IMR-90 (cell line): ENCODE results near the gene C5. TPM values are rescaled to one million over a fixed set of nuclear protein-coding genes. Genes with fewer than 3 reads are reported as not detected.

Source experiments
- ATAC-seq: fragments of 200-7000 bp; cut with Tn5 transposase; 2 replicates; pipeline ENCODE4 v1.9.1; 2020; ENCODE audit warnings: low read depth, mild to moderate bottlenecking, moderate library complexity
- BruUV-seq: library from RNA; stranded (reverse); fragments of 400-500 nt; replicated peaks from 2 replicates; lab custom pipeline; 2021; lab: Mats Ljungman, UMichigan
- CTCF ChIA-PET: fragments of 300-600 bp; formaldehyde crosslinking; extraction: SDS; loops from one replicate; lab custom pipeline; 2021; ENCODE audit warnings: antibody characterized with exemption; lab: Yijun Ruan, JAX
- POLR2A ChIA-PET: fragments of 300-600 bp; sonication (Branson Sonifier 250); formaldehyde crosslinking; loops from one replicate; lab custom pipeline; 2022; ENCODE audit warnings: antibody characterized with exemption; ENCODE audit not compliant: unreplicated experiment; lab: Charles Lee
- DNase-seq: peaks from one replicate; pipeline ENCODE4 v3.0.0; 2013
- H2AFZ ChIP-seq: replicated peaks from 2 replicates; pipeline ENCODE3; 2013; ENCODE audit warnings: low read length, mild to moderate bottlenecking; ENCODE audit not compliant: poor library complexity
- H2AK5ac ChIP-seq: 2 replicates; pipeline ENCODE4 v1.6.1; 2013; ENCODE audit warnings: low read depth, low read length, inconsistent platforms
- H2AK9ac ChIP-seq: replicated peaks from 2 replicates; pipeline ENCODE3; 2013; ENCODE audit warnings: mild to moderate bottlenecking, low read depth, low read length, moderate library complexity; ENCODE audit not compliant: poor library complexity
- H2BK120ac ChIP-seq: 2 replicates; pipeline ENCODE4 v1.6.1; 2013; ENCODE audit warnings: low read depth, low read length, inconsistent platforms
- H2BK15ac ChIP-seq: 3 replicates; pipeline ENCODE4 v1.6.1; 2013; ENCODE audit warnings: low read depth, low read length, inconsistent platforms
- H2BK20ac ChIP-seq: 2 replicates; pipeline ENCODE4 v1.6.1; 2013; ENCODE audit warnings: low read depth, mild to moderate bottlenecking, inconsistent platforms, low read length, moderate library complexity
- H2BK5ac ChIP-seq: 2 replicates; pipeline ENCODE4 v1.6.1; 2013; ENCODE audit warnings: mild to moderate bottlenecking, low read depth, low read length, inconsistent platforms; ENCODE audit not compliant: poor library complexity, severe bottlenecking
- H3K14ac ChIP-seq: replicated peaks from 2 replicates; pipeline ENCODE4 v1.6.1; 2013; ENCODE audit warnings: low read depth, low read length, inconsistent platforms
- H3K18ac ChIP-seq: 2 replicates; pipeline ENCODE4 v1.6.1; 2013; ENCODE audit warnings: low read depth, low read length, control low read depth
- H3K23ac ChIP-seq: 2 replicates; pipeline ENCODE4 v1.6.1; 2013; ENCODE audit warnings: low read depth, low read length, inconsistent platforms
- H3K27ac ChIP-seq: 2 replicates; pipeline ENCODE4 v1.5.1; 2013; ENCODE audit warnings: mild to moderate bottlenecking, control low read depth, low read length; ENCODE audit not compliant: insufficient read depth
- H3K27me3 ChIP-seq: 2 replicates; pipeline ENCODE4 v1.6.1; 2013; ENCODE audit warnings: low read length; ENCODE audit not compliant: control insufficient read depth, insufficient read depth
- H3K36me3 ChIP-seq: 2 replicates; pipeline ENCODE4 v1.6.1; 2013; ENCODE audit warnings: low read length, mixed read lengths; ENCODE audit not compliant: control insufficient read depth, insufficient read depth
- H3K4ac ChIP-seq: 2 replicates; pipeline ENCODE4 v1.6.1; 2013; ENCODE audit warnings: low read depth, low read length, inconsistent platforms
- H3K4me1 ChIP-seq: 2 replicates; pipeline ENCODE4 v1.6.1; 2013; ENCODE audit warnings: low read length, mixed read lengths; ENCODE audit not compliant: control insufficient read depth, insufficient read depth
- H3K4me2 ChIP-seq: 2 replicates; pipeline ENCODE4 v1.6.1; 2013; ENCODE audit warnings: low read depth, mild to moderate bottlenecking, control low read depth, low read length, moderate library complexity
- H3K4me3 ChIP-seq: 2 replicates; pipeline ENCODE4 v1.5.1; 2013; ENCODE audit warnings: low read depth, mild to moderate bottlenecking, control low read depth, low read length, moderate library complexity; ENCODE audit not compliant: insufficient read depth
- H3K56ac ChIP-seq: 2 replicates; pipeline ENCODE4 v1.6.1; 2013; ENCODE audit warnings: low read length, inconsistent platforms; ENCODE audit not compliant: insufficient read depth; ENCODE audit errors: extremely low read depth
- H3K79me1 ChIP-seq, 2 experiments: 2 replicates each; pipeline ENCODE4 v1.6.1; 2013; ENCODE audit warnings: low read length in 2 of 2, inconsistent platforms in 1 of 2, low read depth in 1 of 2
- H3K9ac ChIP-seq: 2 replicates; pipeline ENCODE4 v1.6.1; 2013; ENCODE audit warnings: low read depth, low read length, control low read depth
- H3K9me1 ChIP-seq: 2 replicates; pipeline ENCODE4 v1.6.1; 2013; ENCODE audit warnings: low read length, inconsistent platforms; ENCODE audit not compliant: insufficient read depth
- H3K9me3 ChIP-seq: 2 replicates; pipeline ENCODE4 v1.6.1; 2013; ENCODE audit warnings: low read length; ENCODE audit not compliant: control insufficient read depth, insufficient read depth
- H4K20me1 ChIP-seq: 2 replicates; pipeline ENCODE4 v1.6.1; 2013; ENCODE audit warnings: low read length, inconsistent platforms; ENCODE audit not compliant: insufficient read depth
- H4K5ac ChIP-seq: 2 replicates; pipeline ENCODE4 v1.6.1; 2013; ENCODE audit warnings: mild to moderate bottlenecking, low read depth, low read length, control low read depth
- H4K8ac ChIP-seq, 2 experiments: 2 replicates each; pipeline ENCODE4 v1.6.1; 2013; ENCODE audit warnings: low read depth in 2 of 2, low read length in 2 of 2, control low read depth in 1 of 2, inconsistent platforms in 1 of 2
- H4K91ac ChIP-seq: 2 replicates; pipeline ENCODE4 v1.6.1; 2013; ENCODE audit warnings: low read depth, low read length, inconsistent platforms; ENCODE audit not compliant: insufficient read depth
- BHLHE40 ChIP-seq: fragments of 150-350 bp; IDR thresholded peaks from 2 replicates; pipeline ENCODE4 v1.6.1; 2016; ENCODE audit warnings: mild to moderate bottlenecking, low read depth, low read length
- CEBPB ChIP-seq: IDR thresholded peaks from 2 replicates; pipeline ENCODE4 v1.6.1; 2012; ENCODE audit warnings: low read depth, low read length, improper control_type of control experiment
- CHD1 ChIP-seq: IDR thresholded peaks from 2 replicates; pipeline ENCODE4 v1.6.1; 2012; ENCODE audit warnings: low read depth, low read length, improper control_type of control experiment
- ELK1 ChIP-seq: fragments of 150-350 bp; IDR thresholded peaks from 2 replicates; pipeline ENCODE4 v1.6.1; 2016; ENCODE audit warnings: low read depth, mild to moderate bottlenecking, low read length, moderate library complexity, borderline replicate concordance
- MAFK ChIP-seq: IDR thresholded peaks from 2 replicates; pipeline ENCODE4 v1.6.1; 2012; ENCODE audit warnings: low read depth, low read length, improper control_type of control experiment
- MAZ ChIP-seq: IDR thresholded peaks from 2 replicates; pipeline ENCODE4 v1.6.1; 2012; ENCODE audit warnings: low read depth, mild to moderate bottlenecking, low read length, improper control_type of control experiment, moderate library complexity, borderline replicate concordance
- POLR2A ChIP-seq: IDR thresholded peaks from 2 replicates; pipeline ENCODE4 v1.6.1; 2012; ENCODE audit warnings: mild to moderate bottlenecking, low read depth, low read length
- RCOR1 ChIP-seq: IDR thresholded peaks from 2 replicates; pipeline ENCODE4 v1.6.1; 2012; ENCODE audit warnings: mild to moderate bottlenecking, low read length, improper control_type of control experiment; ENCODE audit not compliant: insufficient replicate concordance
- RFX5 ChIP-seq: IDR thresholded peaks from 2 replicates; pipeline ENCODE4 v1.8.0; 2012; ENCODE audit warnings: low read depth, mild to moderate bottlenecking, low read length, moderate library complexity
- USF2 ChIP-seq: fragments of 150-350 bp; IDR thresholded peaks from 2 replicates; pipeline ENCODE4 v1.6.1; 2017; ENCODE audit warnings: mild to moderate bottlenecking, antibody characterized with exemption, low read length, low read depth
- WGBS, 2 experiments: methylation state at CpG; one replicate each; pipeline versions ENCODE4 v1.1.5 to v1.1.7; 2013; ENCODE audit warnings: missing lambda C conversion rate in 2 of 2; ENCODE audit not compliant: insufficient read length in 1 of 2; ENCODE audit errors: extremely low coverage in 2 of 2; 5-methylcytosine and 5-hydroxymethylcytosine counted together
- dilution Hi-C: fragments of 300-500 bp; cut with HindIII; formaldehyde crosslinking; loops from one replicate; pipeline ENCODE4 v1.14.3; 2018; ENCODE audit warnings: low sequenced_read_pairs; ENCODE audit not compliant: unreplicated experiment
- in situ Hi-C: fragments of 300-500 bp; cut with MboI; formaldehyde crosslinking; loops from 3 replicates; pipeline ENCODE4 v1.14.3; 2019; ENCODE audit warnings: low sequenced_read_pairs, inconsistent platforms, mixed read lengths
- intact Hi-C: fragments of 100-400 bp; cut with micrococcal nuclease; formaldehyde crosslinking; loops from 2 replicates; pipeline ENCODE4 v1.10.0; 2022
- polyA plus RNA-seq, 3 experiments: library from polyadenylated mRNA; depleted of rRNA; stranded (reverse); fragments of >200 nt; gene quantifications; 2 replicates each; pipeline ENCODE4 v1.2.3, GENCODE V29; 2012; ENCODE audit warnings: low replicate concordance in 1 of 3
- total RNA-seq: library from RNA; depleted of rRNA; stranded (reverse); fragments of >200 nt; gene quantifications from 2 replicates; pipeline ENCODE4 v1.2.3, GENCODE V29; 2012

C5 gene
- total and polyA plus RNA-seq, 2 of the 4 experiments (the other 2 are of a cell fraction) = 1.5 to 2.3 TPM

GRCh38 chr9:120917929-120918762, 131.9 kb downstream of the C5 start:
- Histone ChIP-seq H3K23ac (no peak overlapping the region), H3K4ac (0 out of 2 replicates have a peak overlapping the region, but pooled peaks have one; percentile 35), H4K5ac (no peak overlapping the region), H2AK9ac (no peak overlapping the region), H3K79me1 (peaks cover 0 to 17% of the 10 kb centered on the region in 2 experiments; a peak in 2 of 4 replicates), H2BK20ac (no peak overlapping the region), H3K9me1 (peaks cover 8% of the 10 kb centered on the region), H3K4me3 (no peak overlapping the region), H2BK120ac (no peak overlapping the region; the same call in 1 of the 2 replicates), H3K27ac (no peak overlapping the region), H4K8ac (no peak overlapping the region), H3K36me3 (no peaks in the 10 kb centered on the region), H3K4me1 (peaks cover 20% of the 10 kb centered on the region), H3K14ac (no peak overlapping the region), H3K27me3 (no peaks in the 10 kb centered on the region), H2AFZ (no peak overlapping the region), H3K56ac (no peak overlapping the region), H2BK15ac (no peak overlapping the region), H3K9me3 (0 out of 2 replicates have a peak, but pooled peaks cover 2% of the 10 kb centered on the region), H2AK5ac (no peak overlapping the region), H2BK5ac (no peak overlapping the region), H3K18ac (no peak overlapping the region), H4K91ac (no peak overlapping the region), H3K9ac (no peak overlapping the region), H3K4me2 (no peak overlapping the region), H4K20me1 (no peaks in the 10 kb centered on the region)
- BruUV-seq = no TSS peak
- WGBS, 2 experiments = no CpG with 5 or more reads among the region's 4 CpGs
- DNase-seq (no peak), ATAC-seq (no peak)
- ChIA-PET CTCF (no interaction called here), POLR2A (no interaction called here)
- intact Hi-C loops = no loop called here
- in situ Hi-C loops = no loop called here
- dilution Hi-C loops = no loop called here
- TF ChIP-seq ELK1 (no peak), USF2 (no peak), BHLHE40 (no peak), RCOR1 (no peak), POLR2A (no peak), CEBPB (no peak), MAZ (no peak), RFX5 (no peak), CHD1 (no peak), MAFK (no peak)
